Suprapubic skin (tissue), 4 donors: Measurements from ENCODE around the gene ERCC5. TPM values are rescaled to one million over a fixed set of nuclear protein-coding genes. Genes with fewer than 3 reads are reported as not detected.

Source experiments
- DNase-seq, 2 donors: peaks; one replicate each; pipeline ENCODE4 v3.0.0-alpha.2; 2019; ENCODE audit warnings: low spot score in 2 of 2
- H3K27ac ChIP-seq: fragments of 200-600 bp; sonication (generic); one replicate; pipeline ENCODE4 v1.5.1; 2019
- H3K27me3 ChIP-seq: fragments of 200-600 bp; sonication (generic); one replicate; pipeline ENCODE4 v1.5.1; 2019
- H3K36me3 ChIP-seq: fragments of 200-600 bp; sonication (generic); one replicate; pipeline ENCODE4 v1.5.1; 2019
- H3K4me1 ChIP-seq: fragments of 200-600 bp; sonication (generic); one replicate; pipeline ENCODE4 v1.5.1; 2019
- H3K4me3 ChIP-seq: fragments of 200-600 bp; sonication (generic); one replicate; pipeline ENCODE4 v1.5.1; 2019; ENCODE audit warnings: mild to moderate bottlenecking
- H3K9me3 ChIP-seq: fragments of 200-600 bp; sonication (generic); one replicate; pipeline ENCODE4 v1.5.1; 2019
- CTCF ChIP-seq, 2 donors: fragments of 200-600 bp in 1 of 2; fragments of 450-650 bp in 1 of 2; sonication (generic) in 1 of 2; IDR thresholded peaks; one replicate each; pipeline ENCODE4 v1.5.1; 2016 to 2019; ENCODE audit warnings: antibody characterized with exemption in 2 of 2, mild to moderate bottlenecking in 1 of 2, moderate library complexity in 1 of 2
- EP300 ChIP-seq: sonication (generic); formaldehyde crosslinking; IDR thresholded peaks from one replicate; pipeline ENCODE4 v1.6.1; 2017; ENCODE audit warnings: antibody characterized with exemption
- POLR2A ChIP-seq, 2 donors: fragments of 450-650 bp; IDR thresholded peaks; one replicate each; pipeline ENCODE4 v1.6.1; 2017; ENCODE audit warnings: antibody characterized with exemption in 2 of 2, mild to moderate bottlenecking in 2 of 2, moderate library complexity in 2 of 2
- POLR2AphosphoS5 ChIP-seq, 3 donors: sonication (generic); formaldehyde crosslinking; IDR thresholded peaks; one replicate each; pipeline ENCODE4 v1.6.1; 2017; ENCODE audit warnings: antibody characterized with exemption in 3 of 3
- WGBS: methylation state at CpG from one replicate; pipeline ENCODE4 v1.1.5; 2018; 5-methylcytosine and 5-hydroxymethylcytosine counted together
- total RNA-seq, 4 donors: library from RNA; depleted of rRNA; stranded (reverse); fragments of >200 nt; gene quantifications; one replicate each; pipeline ENCODE4 v1.1.0, GENCODE V29; 2016

Gene ERCC5
- total RNA-seq, 4 donors from 2014 or later: 31.6 to 144 (median 52.2) TPM

GRCh38 chr13:102907886-102908515, 62.2 kb downstream of the ERCC5 start:
- WGBS: 77% methylated on average over 4 of the region's 4 CpGs
- no peak overlapping the region for H3K27ac ChIP-seq
- H3K27me3 ChIP-seq: no peaks in the 10 kb centered on the region
- no peak for DNase-seq
- no peaks in the 10 kb centered on the region for H3K9me3 ChIP-seq
- H3K4me3 ChIP-seq: no peak overlapping the region
- no peaks in the 10 kb centered on the region for H3K36me3 ChIP-seq
- no peak for TF ChIP-seq POLR2AphosphoS5 (IDR thresholded peaks at IDR 0.05)
- no peak for TF ChIP-seq CTCF (IDR thresholded peaks at IDR 0.05)
- TF ChIP-seq EP300: no peak
- no peak for TF ChIP-seq POLR2A (IDR thresholded peaks at IDR 0.05)
- peaks cover 11% of the 10 kb centered on the region for H3K4me1 ChIP-seq

GRCh38 chr13:102909971-102910370, 64.1 kb downstream of the ERCC5 start:
- H3K27me3 ChIP-seq: no peaks in the 10 kb centered on the region
- H3K36me3 ChIP-seq: no peaks in the 10 kb centered on the region
- TF ChIP-seq EP300 (no peak), POLR2AphosphoS5 (IDR thresholded peaks at IDR 0.05) (no peak), POLR2A (IDR thresholded peaks at IDR 0.05) (no peak), CTCF (IDR thresholded peaks at IDR 0.05) (no peak)
- H3K9me3 ChIP-seq: no peaks in the 10 kb centered on the region
- no peak for DNase-seq
- 85% methylated on average over 3 of the region's 3 CpGs for WGBS
- H3K4me1 ChIP-seq: peaks cover 23% of the 10 kb centered on the region
- H3K27ac ChIP-seq: no peak overlapping the region
- H3K4me3 ChIP-seq: no peak overlapping the region

- no peaks in the 10 kb centered on the region for H3K9me3 ChIP-seq
- no peak overlapping the region for H3K27ac ChIP-seq
- H3K27me3 ChIP-seq: no peaks in the 10 kb centered on the region
- no peak overlapping the region for H3K4me3 ChIP-seq
- peaks cover 23% of the 10 kb centered on the region for H3K4me1 ChIP-seq
- DNase-seq: no peak
- TF ChIP-seq CTCF (IDR thresholded peaks at IDR 0.05) (no peak), EP300 (no peak), POLR2AphosphoS5 (IDR thresholded peaks at IDR 0.05) (no peak), POLR2A (IDR thresholded peaks at IDR 0.05) (no peak)
- 58% methylated on average over 6 of the region's 6 CpGs for WGBS
- no peaks in the 10 kb centered on the region for H3K36me3 ChIP-seq
Measured at GRCh38 chr13:102911336-102911735, 65.5 kb downstream of the ERCC5 start.

- no peak for TF ChIP-seq POLR2AphosphoS5 (IDR thresholded peaks at IDR 0.05)
- no peak overlapping the region for H3K27ac ChIP-seq
- H3K27me3 ChIP-seq: no peaks in the 10 kb centered on the region
- no peaks in the 10 kb centered on the region for H3K36me3 ChIP-seq
- WGBS: 77% methylated on average over 3 of the region's 3 CpGs
- H3K9me3 ChIP-seq: no peaks in the 10 kb centered on the region
- peaks cover 23% of the 10 kb centered on the region for H3K4me1 ChIP-seq
- DNase-seq: no peak
- H3K4me3 ChIP-seq: no peak overlapping the region
Measured at GRCh38 chr13:102912599-102912998, 66.8 kb downstream of the ERCC5 start.

- DNase-seq: no peak
- Histone ChIP-seq H3K36me3 (no peaks in the 10 kb centered on the region), H3K4me1 (peaks cover 23% of the 10 kb centered on the region), H3K9me3 (no peaks in the 10 kb centered on the region), H3K4me3 (no peak overlapping the region), H3K27ac (no peak overlapping the region), H3K27me3 (no peaks in the 10 kb centered on the region)
- whole genome bisulfite sequencing: 12% methylated on average over 7 of the region's 7 CpGs
- no peak for TF ChIP-seq POLR2AphosphoS5 (IDR thresholded peaks at IDR 0.05)
- no peak for TF ChIP-seq CTCF (IDR thresholded peaks at IDR 0.05)
- no peak for TF ChIP-seq POLR2A (IDR thresholded peaks at IDR 0.05)
- no peak for TF ChIP-seq EP300
Measured at GRCh38 chr13:102913914-102914313, 68.1 kb downstream of the ERCC5 start.
